HG03280 (cell line): ENCODE measurements around the gene NOS1.
"Not testable (repeated sequence)": the region's sequence is repeated elsewhere in the genome, so short reads cannot be mapped to it uniquely, and the experiment has no call there.

Source experiments
- ATAC-seq: cut with Tn5 transposase; IDR thresholded peaks from one replicate; pipeline ENCODE4 v1.9.1; 2021; ENCODE audit warnings: mild to moderate bottlenecking, moderate library complexity; ENCODE audit not compliant: unreplicated experiment

NOS1 gene

DNA sequence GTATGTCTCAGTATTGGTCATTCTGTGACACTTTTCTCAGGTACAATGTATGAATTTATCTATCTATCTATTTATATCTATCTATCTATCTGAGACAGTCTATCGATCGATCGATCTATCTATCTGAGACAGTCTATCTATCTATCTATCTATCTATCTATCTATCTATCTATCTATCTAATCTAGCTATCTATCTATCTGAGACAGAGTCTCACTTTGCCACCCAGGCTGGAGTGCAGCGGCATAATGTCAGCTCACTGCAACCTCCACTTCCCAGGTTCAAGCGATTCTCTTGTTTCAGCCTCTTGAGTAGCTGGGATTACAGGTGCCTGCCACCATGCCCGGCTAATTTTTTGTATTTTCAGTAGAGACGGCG lies 180.0 kb downstream of the NOS1 start:
- not testable (repeated sequence) for ATAC-seq

DNA sequence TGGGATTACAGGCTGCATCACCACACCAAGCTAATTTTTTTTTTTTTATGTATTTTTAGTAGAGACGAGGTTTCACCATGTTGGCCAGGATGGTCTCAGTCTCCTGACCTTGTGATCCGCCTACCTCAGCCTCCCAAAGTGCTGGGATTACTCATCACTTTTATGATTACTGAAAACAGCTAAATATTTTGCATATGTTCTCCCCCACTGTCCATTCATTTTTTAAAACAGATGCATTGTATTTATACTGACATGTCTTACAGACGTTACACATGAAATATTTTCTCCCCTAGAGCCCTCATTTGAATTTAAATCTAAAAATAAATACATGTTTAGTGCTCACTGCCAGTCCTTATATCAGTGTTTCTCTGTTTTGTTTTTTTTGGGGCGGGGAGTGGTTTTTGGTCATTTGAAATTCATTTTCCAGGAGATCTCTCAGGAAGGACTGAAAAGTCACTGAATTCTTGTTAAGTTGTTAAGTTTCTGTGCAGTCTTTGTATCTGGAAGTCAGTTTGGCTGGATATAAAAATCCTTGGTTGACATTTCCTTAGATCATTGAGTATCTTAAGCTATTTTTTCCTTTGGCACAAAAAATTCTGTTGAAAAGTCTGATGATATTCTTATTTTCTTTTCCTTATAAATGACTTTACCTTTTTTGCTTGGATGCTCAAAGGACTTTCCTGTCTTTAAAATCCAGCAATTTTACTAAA lies 180.5 kb downstream of the NOS1 start:
- ATAC-seq: no peak

DNA sequence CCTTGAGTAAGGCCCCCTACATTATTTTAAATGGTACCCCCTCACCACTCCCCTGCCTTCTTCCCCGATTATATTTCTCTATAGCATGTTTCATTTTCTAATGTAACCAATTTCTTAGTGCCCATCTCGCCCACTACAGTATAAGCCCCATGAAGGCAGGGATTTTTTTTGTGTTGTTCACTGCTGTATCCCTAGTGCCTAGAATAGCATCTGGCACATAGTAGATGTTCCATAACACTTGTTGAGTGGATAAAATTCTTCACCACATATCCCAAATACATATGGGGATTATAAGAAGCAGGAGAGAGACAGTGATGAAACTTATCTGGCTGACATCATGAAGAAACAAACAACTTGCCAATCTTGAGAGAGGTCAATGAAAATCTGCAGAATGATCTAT lies 182.7 kb downstream of the NOS1 start:
- ATAC-seq: no peak

DNA sequence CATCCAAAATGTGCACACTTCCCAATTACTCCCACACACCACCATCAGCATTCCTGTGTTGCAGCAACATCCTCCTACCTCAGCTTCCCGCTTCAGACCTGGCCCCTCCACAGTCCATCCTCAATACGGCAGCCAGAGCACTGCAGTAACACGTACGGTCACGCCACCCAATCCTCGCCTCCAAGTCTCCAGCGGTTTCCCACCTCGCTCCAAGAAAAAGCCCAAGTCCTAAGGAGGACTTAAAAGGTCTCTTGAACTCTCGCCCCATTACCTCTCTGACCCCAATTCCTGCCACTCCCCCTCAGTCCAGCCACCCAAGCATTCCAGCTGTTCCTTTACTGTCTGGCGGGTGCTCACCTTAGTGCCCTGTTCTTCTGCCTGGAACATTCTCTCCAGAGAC lies 183.1 kb downstream of the NOS1 start:
- no peak for ATAC-seq

DNA sequence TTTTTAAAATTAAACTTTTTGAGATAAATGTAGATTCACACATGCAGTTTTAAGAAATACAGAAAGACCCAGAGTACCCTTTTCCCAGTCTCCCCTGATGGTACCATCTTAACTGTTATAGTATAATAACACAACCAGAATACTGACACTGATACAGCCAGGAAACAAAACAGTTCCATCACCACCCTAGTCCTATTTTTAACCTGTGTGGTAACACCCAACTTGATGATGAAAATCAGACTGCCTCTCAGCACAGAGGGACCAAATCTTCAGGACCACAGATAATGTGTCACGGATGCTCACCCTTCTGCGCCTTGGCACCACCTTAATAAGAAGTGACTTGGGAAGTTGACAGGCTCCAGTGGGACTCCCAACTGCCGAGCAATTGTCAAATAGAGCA lies 189.3 kb downstream of the NOS1 start:
- no peak for ATAC-seq

DNA sequence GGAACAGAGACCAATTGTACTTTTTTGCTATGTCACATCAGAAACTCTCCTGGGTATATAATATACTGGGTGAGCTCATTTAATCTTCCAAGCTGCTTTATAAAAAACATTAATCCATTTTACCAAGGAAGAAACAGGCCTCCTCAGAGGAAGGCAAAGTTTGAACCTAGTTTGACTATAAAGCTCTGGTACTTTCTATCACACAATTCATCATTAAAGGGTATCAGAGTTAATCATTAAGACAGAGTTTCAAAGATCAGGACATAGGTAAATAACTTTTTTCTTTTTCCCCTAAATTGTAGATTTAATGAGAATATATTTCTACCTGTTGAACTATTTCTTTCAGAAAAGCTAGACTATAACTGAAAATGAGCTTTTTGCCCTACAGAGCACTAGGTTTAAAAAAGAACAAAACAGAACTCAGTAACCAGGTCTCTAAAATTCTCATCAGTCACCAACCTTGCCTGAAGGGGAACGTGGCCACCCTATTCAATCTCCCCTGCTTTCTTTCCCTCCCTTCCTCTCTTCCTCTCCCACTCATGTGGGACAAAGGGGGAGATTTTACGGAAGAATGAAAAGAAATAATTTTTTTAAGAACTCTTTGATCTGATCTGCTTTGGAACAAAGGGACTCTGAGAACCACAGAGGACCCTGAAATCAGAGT lies 189.8 kb downstream of the NOS1 start:
- no peak for ATAC-seq

DNA sequence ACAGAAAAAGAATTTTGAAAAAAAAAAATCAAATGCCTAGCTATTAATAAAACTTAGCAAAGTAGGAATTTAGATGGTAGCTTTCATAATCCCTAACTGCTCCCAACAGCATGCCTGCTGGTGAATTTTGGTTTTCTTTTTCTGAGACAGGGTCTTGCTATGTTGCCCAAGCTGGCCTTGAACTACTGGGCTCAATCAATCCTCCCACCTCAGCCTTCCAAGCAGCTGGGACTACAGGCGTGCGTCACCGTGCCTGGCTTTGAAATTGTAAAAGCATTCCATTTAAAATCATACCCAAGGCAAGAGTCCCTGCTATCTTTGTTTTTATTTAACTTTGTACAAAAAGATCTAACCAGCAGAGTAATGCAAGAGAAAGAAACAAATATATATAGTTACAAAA lies 191.9 kb downstream of the NOS1 start:
- ATAC-seq: no peak

DNA sequence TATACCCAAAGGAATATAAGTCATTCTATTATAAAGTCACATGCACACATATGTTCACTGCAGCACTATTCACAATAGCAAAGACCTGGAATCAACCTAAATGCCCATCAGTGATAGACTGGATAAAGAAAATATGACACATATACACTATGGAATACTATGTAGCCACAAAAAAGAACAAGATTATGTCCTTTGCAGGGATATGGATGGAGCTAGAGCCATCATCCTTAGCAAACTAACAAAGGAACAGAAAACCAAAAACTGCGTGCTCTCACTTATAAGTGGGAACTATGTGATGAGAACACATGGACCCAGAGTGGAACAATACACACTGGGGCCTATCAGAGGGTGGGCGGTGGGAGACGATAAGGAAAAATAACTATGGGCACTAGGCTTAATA lies 192.4 kb downstream of the NOS1 start:
- no peak for ATAC-seq

DNA sequence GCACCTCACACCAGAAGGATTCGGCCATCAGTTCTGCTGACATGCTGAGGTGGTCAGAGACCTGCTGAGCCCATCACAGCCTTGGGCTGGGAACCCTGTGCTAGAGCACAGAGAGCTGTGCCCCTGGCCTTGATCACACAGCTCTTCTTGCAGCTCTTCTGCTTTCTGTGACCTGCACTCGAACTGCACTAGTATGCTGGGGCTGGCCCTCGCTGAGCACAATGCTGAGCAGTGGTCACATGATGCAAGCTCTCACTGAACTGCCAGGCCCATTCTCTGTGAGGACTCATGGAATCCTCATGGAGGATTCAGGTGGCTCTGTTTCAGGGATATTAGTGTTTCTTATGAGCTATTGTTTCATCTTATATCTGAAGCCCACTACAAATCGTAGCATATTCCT lies 193.7 kb downstream of the NOS1 start:
- no peak for ATAC-seq

DNA sequence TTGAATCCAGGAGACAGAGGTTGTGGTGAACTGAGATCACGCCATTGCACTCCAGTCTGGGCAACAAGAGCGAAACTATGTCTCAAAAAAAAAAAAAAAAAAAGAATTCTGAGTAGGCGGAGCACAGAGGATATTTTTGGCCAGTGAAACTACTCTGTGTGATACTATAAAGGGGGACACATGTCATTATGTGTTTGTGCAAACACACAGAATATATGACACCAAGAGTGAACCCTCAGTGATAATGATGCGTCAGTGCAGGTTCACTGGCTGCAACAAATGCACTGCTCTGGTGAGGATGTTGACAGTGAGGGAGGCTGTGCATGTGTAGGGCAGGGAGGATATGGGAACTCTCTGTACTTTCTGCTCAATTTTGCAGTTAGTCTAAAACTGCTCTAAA lies 195.3 kb downstream of the NOS1 start:
- ATAC-seq: no peak

DNA sequence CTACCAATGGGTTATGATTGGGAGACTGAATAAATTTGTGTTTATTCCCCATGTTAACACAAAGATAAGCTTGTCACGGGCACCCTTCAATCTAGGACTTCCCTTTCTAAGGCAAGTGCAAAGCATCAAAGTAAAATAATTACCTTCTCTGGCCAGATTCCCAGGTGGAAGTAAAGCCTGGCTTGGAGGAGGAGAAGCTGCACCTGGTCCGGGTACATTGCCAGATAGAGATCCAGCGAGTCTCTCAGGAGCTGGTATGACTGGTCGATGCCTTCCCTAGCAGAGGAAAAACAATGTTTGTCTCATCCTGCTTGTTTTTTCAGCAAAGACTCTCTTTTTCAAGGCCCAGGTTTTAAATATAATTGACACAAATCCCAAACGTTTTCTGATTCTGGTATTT lies 196.1 kb downstream of the NOS1 start:
- ATAC-seq: no peak

DNA sequence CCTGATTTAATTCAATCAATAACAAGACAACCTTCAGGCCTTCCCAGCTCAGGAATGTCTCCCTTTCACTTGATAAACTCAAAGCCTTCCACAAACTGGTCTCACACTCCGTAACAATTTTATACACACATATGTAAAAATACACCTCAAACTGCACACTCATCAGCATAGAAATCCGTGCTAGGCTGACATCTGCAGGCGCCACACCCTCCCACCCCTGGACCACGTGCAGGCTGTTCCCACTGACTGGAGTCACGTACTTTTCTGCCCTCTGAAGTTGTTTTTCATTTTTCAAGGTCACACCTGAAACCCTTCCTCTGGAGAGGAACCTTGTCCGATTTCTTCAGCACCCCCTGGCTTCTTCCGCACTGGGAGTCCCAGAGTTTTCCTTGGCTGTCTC lies 198.8 kb downstream of the NOS1 start:
- no peak for ATAC-seq

DNA sequence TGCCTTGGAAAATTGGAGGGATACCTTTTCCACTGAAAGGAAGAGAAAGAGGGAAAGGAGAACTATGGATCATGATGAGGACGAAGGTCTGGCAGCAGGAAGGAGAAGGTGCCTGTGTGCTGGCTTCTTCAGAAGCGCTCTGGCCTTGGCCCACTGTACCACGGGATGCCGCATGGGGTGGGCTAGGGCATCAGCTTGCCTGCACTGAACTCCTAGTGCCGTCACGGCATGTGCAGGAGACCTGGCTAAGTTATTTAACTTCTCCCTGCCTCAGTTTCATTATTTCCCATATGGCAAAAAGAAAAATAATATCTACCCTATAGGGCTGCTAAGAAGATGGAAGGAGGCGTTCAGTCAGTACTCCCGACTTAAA lies 199.3 kb downstream of the NOS1 start:
- no peak for ATAC-seq

DNA sequence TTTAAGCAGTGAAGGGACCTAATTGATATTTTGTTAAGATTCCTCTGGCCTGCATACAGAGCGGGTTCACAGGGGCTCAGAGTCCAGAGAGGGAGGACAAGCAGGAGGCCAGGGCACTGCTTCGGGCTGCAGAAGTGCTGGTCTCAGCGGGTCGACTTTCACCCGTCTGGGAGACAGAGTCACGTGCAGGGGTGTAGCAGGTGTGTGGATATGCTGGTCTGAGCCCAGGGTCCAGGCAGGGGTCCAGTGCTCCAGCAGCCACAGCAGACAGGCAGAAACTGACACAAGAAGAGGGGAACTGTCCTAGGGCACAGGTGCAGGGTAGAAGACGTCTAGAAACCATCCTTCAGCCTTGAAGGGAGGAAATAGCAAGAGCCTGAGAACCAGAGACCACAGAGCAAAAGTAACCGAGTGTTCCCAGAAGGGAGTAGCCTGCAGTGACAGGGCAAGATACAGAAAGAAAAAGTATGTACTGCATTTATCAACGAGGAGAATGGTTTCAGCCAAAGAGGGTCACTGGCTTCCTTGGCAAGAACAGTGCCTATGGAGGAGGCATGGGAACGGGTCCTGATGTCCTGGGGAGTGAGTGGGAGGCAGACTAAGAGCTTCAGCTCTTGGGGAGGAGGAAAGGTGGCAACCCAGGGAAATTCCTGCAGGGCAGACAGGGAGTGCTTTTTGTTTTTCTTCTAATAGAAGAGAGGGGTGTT lies 199.8 kb downstream of the NOS1 start:
- no peak for ATAC-seq

DNA sequence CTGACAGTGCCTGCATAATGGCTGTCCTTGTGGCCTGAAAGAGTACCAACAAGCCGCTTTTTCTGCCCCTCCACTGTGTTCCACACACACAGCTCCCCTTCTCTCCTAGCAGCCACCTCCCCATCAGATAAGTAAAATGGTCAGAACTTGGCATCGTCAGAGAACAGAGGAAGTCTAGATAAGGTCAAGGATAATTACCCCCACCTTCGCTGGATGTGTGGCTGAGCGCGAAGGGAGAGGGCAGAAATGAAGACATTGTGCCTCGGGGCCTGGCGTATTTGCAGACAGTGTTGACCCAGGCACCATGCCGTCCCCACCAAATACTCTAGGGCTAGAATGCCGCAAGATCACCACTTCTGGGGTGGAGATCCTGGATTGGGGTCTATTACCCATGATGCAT lies 201.8 kb downstream of the NOS1 start:
- ATAC-seq: no peak

DNA sequence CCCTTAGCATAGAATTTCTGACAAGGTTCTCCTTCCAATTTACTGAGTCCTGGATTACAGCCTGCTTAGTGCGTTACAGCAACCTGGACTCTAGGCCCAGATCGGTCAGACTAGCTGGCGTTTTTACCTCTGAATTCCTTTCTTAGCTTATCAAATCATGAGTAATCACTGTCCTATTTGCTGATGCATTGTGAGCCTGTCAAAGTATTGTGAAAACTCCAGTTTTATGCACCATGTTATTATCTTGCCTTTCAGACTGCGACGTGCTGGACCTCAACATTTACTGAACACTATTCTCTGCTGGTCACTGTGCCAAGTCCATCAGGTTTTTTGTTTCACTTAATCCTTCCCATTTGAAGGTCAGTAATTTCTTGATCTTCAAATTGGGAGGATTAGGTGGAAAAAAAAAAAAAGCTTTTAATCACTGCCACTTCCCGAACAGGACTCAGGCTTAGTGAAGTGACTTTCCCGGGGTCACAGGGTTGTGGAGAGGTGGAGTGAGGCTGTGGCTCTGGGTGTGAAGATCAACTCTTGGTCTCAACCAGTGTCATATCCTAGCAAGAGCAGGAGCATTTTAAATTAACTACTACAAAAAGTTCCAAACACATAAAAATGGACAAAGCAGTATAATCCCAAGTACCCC lies 202.4 kb downstream of the NOS1 start:
- ATAC-seq: no peak
